Heart left ventricle (tissue), 13 donors: Measurements from ENCODE around the gene PRKG1.

ENCODE experiments used
- CTCF ChIP-seq, 12 donors: fragments of 200-600 bp; sonication (generic) in 4 of 12; IDR thresholded peaks; one replicate each; pipeline versions ENCODE4 v1.5.0 to v1.8.0; 2018 to 2022; ENCODE audit warnings: antibody characterized with exemption in 12 of 12, mild to moderate bottlenecking in 5 of 12
- POLR2A ChIP-seq, 2 donors: fragments of 450-650 bp; IDR thresholded peaks; one replicate each; pipeline ENCODE4 v1.6.1; 2017; ENCODE audit warnings: antibody characterized with exemption in 2 of 2, mild to moderate bottlenecking in 2 of 2, moderate library complexity in 2 of 2
- donor health status: ischemic (EF 13 %, LVEDD 7.1; RV severe dilation, severe dysfunction).
- donor health status: DM: no; HTN: yes; CAD: no.
- donor health status: DM: no; HTN: no; CAD: no.
- donor health status: ischemic (EF 25% LVEDD 6.9; RV normal size, moderate dysfunction).
- donor health status: ischemic (EF 25% LVEDD 5.7; RV mildly dilated, moderate dysfunction).
- donor health status: ischemic (EF 35%, LVEDD 5.7; RV mildly dilated, moderate dysfunction).
- donor health status: nonischemic (EF 11% LVEDD 7.7; RV severe dilation, severe dysfunction).
- donor health status: DM: yes; HTN: yes; CAD: no.
- donor health status: PGD.
- donor health status: ischemic (EF 29% LVEDD 5.4; RV normal size, mild dysfunction).
- donor health status: nonischemic (EF 23%, LVEDD 6.1; RV moderate dilation, normal function).

DNA sequence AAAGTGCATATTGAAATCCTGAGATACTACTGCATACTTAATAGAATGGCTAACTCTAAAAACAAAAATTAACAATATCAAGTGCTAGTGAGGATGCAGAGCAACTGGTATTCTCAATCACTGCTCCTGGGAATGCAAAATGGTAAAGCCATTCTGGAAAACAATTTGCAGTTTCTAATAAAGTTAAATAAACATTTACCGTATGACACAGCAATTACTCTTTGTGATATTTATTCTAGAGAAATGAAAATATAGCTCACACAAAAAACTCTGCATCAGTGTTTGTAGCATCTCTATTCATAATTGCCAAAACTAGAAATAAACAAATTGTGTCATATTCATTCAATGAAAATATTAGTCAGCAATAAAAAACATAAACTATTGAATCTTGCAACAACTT lies 984.8 kb downstream of the PRKG1 start:
- TF ChIP-seq POLR2A (IDR thresholded peaks at IDR 0.05) (no peak), CTCF (IDR thresholded peaks at IDR 0.05) (no peak)
